Neural cell (in vitro differentiated cells): ENCODE results near the gene CANT1.

ENCODE experiments used
- CTCF ChIP-seq: fragments of 450-650 bp; IDR thresholded peaks from 2 replicates; pipeline ENCODE4 v1.5.1; 2014; ENCODE audit warnings: antibody characterized with exemption, mild to moderate bottlenecking, moderate library complexity; ENCODE audit not compliant: poor library complexity, severe bottlenecking
- EP300 ChIP-seq: fragments of 450-650 bp; conservative IDR thresholded peaks from 2 replicates; pipeline ENCODE4 v1.6.1; 2014; ENCODE audit warnings: antibody characterized with exemption, mild to moderate bottlenecking, moderate library complexity; ENCODE audit not compliant: poor library complexity, severe bottlenecking
- EZH2 ChIP-seq: fragments of 200-600, 300-800 bp; shearing (Covaris generic), sonication (generic); IDR thresholded peaks from 2 replicates; pipeline ENCODE4 v1.6.1; 2014; ENCODE audit warnings: antibody characterized with exemption, low read length, borderline replicate concordance, mild to moderate bottlenecking; ENCODE audit not compliant: insufficient read depth, poor library complexity, severe bottlenecking
- MXI1 ChIP-seq: fragments of 450-650 bp; conservative IDR thresholded peaks from 2 replicates; pipeline ENCODE4 v1.6.1; 2014; ENCODE audit warnings: antibody characterized with exemption, mild to moderate bottlenecking; ENCODE audit not compliant: poor library complexity, severe bottlenecking
- POLR2AphosphoS5 ChIP-seq: IDR thresholded peaks from 2 replicates; pipeline ENCODE4 v1.6.1; 2012
- RAD21 ChIP-seq: fragments of 450-650 bp; conservative IDR thresholded peaks from 2 replicates; pipeline ENCODE4 v1.6.1; 2014; ENCODE audit warnings: antibody characterized with exemption, mild to moderate bottlenecking, moderate library complexity
- SMC3 ChIP-seq: fragments of 450-650 bp; conservative IDR thresholded peaks from 2 replicates; pipeline ENCODE4 v1.6.1; 2014; ENCODE audit warnings: antibody characterized with exemption, mild to moderate bottlenecking, moderate library complexity; ENCODE audit not compliant: poor library complexity
- TAF1 ChIP-seq: IDR thresholded peaks from 2 replicates; pipeline ENCODE4 v1.6.1; 2012; ENCODE audit warnings: low read depth
- TF ChIP-seq, protein P1 (sequence below): IDR thresholded peaks from 2 replicates; pipeline ENCODE4 v1.6.1; 2012; ENCODE audit warnings: borderline replicate concordance

GRCh38 chr17:78972507-78973105 is 37.0 kb downstream of the CANT1 start:
- TF ChIP-seq CTCF: no peak
- no peak for TF ChIP-seq POLR2AphosphoS5
- TF ChIP-seq EP300: no peak
- TF ChIP-seq EZH2: no peak
- TF ChIP-seq TAF1: no peak
- no peak for TF ChIP-seq MXI1
- TF ChIP-seq, protein P1, sequence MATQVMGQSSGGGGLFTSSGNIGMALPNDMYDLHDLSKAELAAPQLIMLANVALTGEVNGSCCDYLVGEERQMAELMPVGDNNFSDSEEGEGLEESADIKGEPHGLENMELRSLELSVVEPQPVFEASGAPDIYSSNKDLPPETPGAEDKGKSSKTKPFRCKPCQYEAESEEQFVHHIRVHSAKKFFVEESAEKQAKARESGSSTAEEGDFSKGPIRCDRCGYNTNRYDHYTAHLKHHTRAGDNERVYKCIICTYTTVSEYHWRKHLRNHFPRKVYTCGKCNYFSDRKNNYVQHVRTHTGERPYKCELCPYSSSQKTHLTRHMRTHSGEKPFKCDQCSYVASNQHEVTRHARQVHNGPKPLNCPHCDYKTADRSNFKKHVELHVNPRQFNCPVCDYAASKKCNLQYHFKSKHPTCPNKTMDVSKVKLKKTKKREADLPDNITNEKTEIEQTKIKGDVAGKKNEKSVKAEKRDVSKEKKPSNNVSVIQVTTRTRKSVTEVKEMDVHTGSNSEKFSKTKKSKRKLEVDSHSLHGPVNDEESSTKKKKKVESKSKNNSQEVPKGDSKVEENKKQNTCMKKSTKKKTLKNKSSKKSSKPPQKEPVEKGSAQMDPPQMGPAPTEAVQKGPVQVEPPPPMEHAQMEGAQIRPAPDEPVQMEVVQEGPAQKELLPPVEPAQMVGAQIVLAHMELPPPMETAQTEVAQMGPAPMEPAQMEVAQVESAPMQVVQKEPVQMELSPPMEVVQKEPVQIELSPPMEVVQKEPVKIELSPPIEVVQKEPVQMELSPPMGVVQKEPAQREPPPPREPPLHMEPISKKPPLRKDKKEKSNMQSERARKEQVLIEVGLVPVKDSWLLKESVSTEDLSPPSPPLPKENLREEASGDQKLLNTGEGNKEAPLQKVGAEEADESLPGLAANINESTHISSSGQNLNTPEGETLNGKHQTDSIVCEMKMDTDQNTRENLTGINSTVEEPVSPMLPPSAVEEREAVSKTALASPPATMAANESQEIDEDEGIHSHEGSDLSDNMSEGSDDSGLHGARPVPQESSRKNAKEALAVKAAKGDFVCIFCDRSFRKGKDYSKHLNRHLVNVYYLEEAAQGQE: no peak
- no peak for TF ChIP-seq SMC3
- TF ChIP-seq RAD21: no peak
